Neural progenitor cell (in vitro differentiated cells): ENCODE results near the gene ILKAP.

Source experiments
- CTCF ChIP-seq: fragments of 200-600 bp; sonication (generic); IDR thresholded peaks from 2 replicates; pipeline ENCODE4 v1.5.1; 2017; ENCODE audit warnings: antibody characterized with exemption, mild to moderate bottlenecking
- EZH2 ChIP-seq: fragments of 200-600 bp; sonication (generic); IDR thresholded peaks from 2 replicates; pipeline ENCODE4 v1.6.1; 2017; ENCODE audit warnings: antibody characterized with exemption, mild to moderate bottlenecking, moderate library complexity
- EZH2phosphoT487 ChIP-seq: fragments of 200-600 bp; sonication (generic); IDR thresholded peaks from 2 replicates; pipeline ENCODE4 v1.6.1; 2017; ENCODE audit warnings: antibody characterized with exemption

- TF ChIP-seq CTCF (no peak), EZH2 (no peak), EZH2phosphoT487 (no peak)
These were observed 60.1 kb downstream of the ILKAP start for GRCh38 chr2:238143239-238143951.
